Neural progenitor cell (in vitro differentiated cells): Measurements from ENCODE around the gene TREH. TPM values are rescaled to one million over a fixed set of nuclear protein-coding genes. Genes with fewer than 3 reads are reported as not detected.

Experiments
- DNase-seq: peaks from one replicate; pipeline ENCODE4 v3.0.0-alpha.2; 2016; ENCODE audit warnings: low spot score
- H2AFZ ChIP-seq: fragments of 200-600 bp; sonication (generic); replicated peaks from 2 replicates; pipeline ENCODE4 v1.6.1; 2016; ENCODE audit warnings: antibody characterized with exemption
- H3F3A ChIP-seq: fragments of 200-600 bp; sonication (generic); 2 replicates; pipeline ENCODE4 v1.6.1; 2016; ENCODE audit warnings: antibody characterized with exemption, low read depth
- H3K27ac ChIP-seq: fragments of 200-600 bp; sonication (generic); 2 replicates; pipeline ENCODE4 v1.5.1; 2016; ENCODE audit warnings: mild to moderate bottlenecking
- H3K27me3 ChIP-seq: fragments of 200-600 bp; sonication (generic); 2 replicates; pipeline ENCODE4 v1.6.1; 2016; ENCODE audit warnings: mild to moderate bottlenecking, moderate library complexity
- H3K36me3 ChIP-seq: fragments of 200-600 bp; sonication (generic); 2 replicates; pipeline ENCODE4 v1.5.1; 2016
- H3K4me1 ChIP-seq: fragments of 200-600 bp; sonication (generic); 2 replicates; pipeline ENCODE4 v1.6.1; 2016; ENCODE audit warnings: mixed run types
- H3K4me2 ChIP-seq: fragments of 200-600 bp; sonication (generic); 2 replicates; pipeline ENCODE4 v1.6.1; 2016
- H3K4me3 ChIP-seq: fragments of 200-600 bp; sonication (generic); 2 replicates; pipeline ENCODE4 v1.5.1; 2016
- H3K79me2 ChIP-seq: fragments of 200-600 bp; sonication (generic); 2 replicates; pipeline ENCODE4 v1.6.1; 2016; ENCODE audit warnings: low read depth
- H3K9ac ChIP-seq: fragments of 200-600 bp; sonication (generic); 2 replicates; pipeline ENCODE4 v1.6.1; 2016
- H3K9me3 ChIP-seq: fragments of 200-600 bp; sonication (generic); 2 replicates; pipeline ENCODE4 v1.5.1; 2016; ENCODE audit warnings: low read depth
- H4K20me1 ChIP-seq: fragments of 200-600 bp; sonication (generic); 2 replicates; pipeline ENCODE4 v1.6.1; 2016; ENCODE audit warnings: low read depth
- H3K27ac Mint-ChIP-seq: 3 replicates; pipeline ENCODE4 v1.8.0; 2021; ENCODE audit warnings: mixed read lengths
- H3K27me3 Mint-ChIP-seq: 2 replicates; pipeline ENCODE4 v1.8.0; 2022; ENCODE audit warnings: low read depth, mild to moderate bottlenecking, inconsistent platforms, moderate library complexity, mixed read lengths; ENCODE audit not compliant: insufficient read depth
- H3K36me3 Mint-ChIP-seq: 3 replicates; pipeline ENCODE4 v1.8.0; 2021; ENCODE audit warnings: mixed read lengths
- H3K4me1 Mint-ChIP-seq: 3 replicates; pipeline ENCODE4 v1.8.0; 2021; ENCODE audit warnings: mixed read lengths
- H3K4me3 Mint-ChIP-seq: 3 replicates; pipeline ENCODE4 v1.8.0; 2021; ENCODE audit warnings: mild to moderate bottlenecking, moderate library complexity, mixed read lengths
- H3K9me3 Mint-ChIP-seq: 3 replicates; pipeline ENCODE4 v1.8.0; 2020; ENCODE audit warnings: mixed read lengths
- EZH2 ChIP-seq: fragments of 200-600 bp; sonication (generic); IDR thresholded peaks from 2 replicates; pipeline ENCODE4 v1.6.1; 2017; ENCODE audit warnings: antibody characterized with exemption, mild to moderate bottlenecking, moderate library complexity
- EZH2phosphoT487 ChIP-seq: fragments of 200-600 bp; sonication (generic); IDR thresholded peaks from 2 replicates; pipeline ENCODE4 v1.6.1; 2017; ENCODE audit warnings: antibody characterized with exemption
- total RNA-seq: library from RNA; depleted of rRNA; stranded (reverse); fragments of >200 nt; gene quantifications from 2 replicates; pipeline ENCODE4 v1.2.3, GENCODE V29; 2015; ENCODE audit warnings: low replicate concordance
- TF ChIP-seq, protein P1 (sequence below): fragments of 200-600 bp; sonication (generic); IDR thresholded peaks from 2 replicates; pipeline ENCODE4 v1.5.1; 2017; ENCODE audit warnings: antibody characterized with exemption, mild to moderate bottlenecking

Gene TREH
- total RNA-seq, 1 donor from 2014 or later: not detected

DNA sequence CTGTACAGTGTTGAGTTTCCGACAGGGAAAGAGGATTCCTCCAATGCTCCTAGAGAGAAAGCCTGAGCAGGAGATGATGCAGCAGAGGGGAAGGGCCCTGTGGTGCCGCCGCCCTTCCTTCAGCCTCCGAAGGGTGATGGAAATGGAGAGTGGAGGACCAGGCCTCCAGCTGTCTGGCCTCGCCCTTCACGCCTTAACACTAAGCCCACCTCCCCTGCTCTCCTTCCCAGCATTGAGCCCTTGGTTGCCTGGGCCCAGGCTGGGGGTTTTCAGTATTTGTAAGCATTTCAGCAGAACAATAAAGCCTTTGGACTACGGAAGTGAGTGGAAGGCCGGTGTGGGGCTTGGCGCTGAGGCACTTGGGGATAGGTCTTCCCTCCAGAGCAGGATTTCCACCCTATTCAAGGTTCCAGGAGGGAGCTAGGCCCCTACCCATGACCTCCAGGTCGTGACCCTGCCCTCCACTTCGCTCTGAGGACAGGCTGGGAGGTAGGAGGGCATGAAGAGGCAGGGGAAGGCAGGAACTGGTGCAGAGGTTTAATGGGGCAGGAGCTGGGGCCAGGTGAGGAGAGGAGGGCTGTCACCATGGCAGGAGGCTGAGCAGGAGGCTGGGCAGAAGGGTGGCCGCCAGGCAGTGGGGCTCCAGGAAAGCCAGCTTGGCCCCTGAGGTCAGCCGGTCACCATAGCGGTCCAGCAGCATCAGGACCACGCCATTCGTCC, 21.6 kb downstream of the TREH start:
- no peak overlapping the region for H2AFZ ChIP-seq
- no peak overlapping the region for H3K9ac ChIP-seq
- no peaks in the 10 kb centered on the region for H3K79me2 ChIP-seq
- H4K20me1 ChIP-seq: no peaks in the 10 kb centered on the region
- Mint-ChIP-seq H3K27me3 (peaks cover 12% of the 10 kb centered on the region), H3K4me3 (no peak overlapping the region), H3K9me3 (no peaks in the 10 kb centered on the region), H3K36me3 (peaks cover 10% of the 10 kb centered on the region), H3K27ac (peak overlapping the region; percentile 86), H3K4me1 (peaks cover 30% of the 10 kb centered on the region)
- no peak overlapping the region for H3K27ac ChIP-seq
- no peak overlapping the region for H3K4me3 ChIP-seq
- peaks cover 11% of the 10 kb centered on the region for H3F3A ChIP-seq
- TF ChIP-seq, protein P1, sequence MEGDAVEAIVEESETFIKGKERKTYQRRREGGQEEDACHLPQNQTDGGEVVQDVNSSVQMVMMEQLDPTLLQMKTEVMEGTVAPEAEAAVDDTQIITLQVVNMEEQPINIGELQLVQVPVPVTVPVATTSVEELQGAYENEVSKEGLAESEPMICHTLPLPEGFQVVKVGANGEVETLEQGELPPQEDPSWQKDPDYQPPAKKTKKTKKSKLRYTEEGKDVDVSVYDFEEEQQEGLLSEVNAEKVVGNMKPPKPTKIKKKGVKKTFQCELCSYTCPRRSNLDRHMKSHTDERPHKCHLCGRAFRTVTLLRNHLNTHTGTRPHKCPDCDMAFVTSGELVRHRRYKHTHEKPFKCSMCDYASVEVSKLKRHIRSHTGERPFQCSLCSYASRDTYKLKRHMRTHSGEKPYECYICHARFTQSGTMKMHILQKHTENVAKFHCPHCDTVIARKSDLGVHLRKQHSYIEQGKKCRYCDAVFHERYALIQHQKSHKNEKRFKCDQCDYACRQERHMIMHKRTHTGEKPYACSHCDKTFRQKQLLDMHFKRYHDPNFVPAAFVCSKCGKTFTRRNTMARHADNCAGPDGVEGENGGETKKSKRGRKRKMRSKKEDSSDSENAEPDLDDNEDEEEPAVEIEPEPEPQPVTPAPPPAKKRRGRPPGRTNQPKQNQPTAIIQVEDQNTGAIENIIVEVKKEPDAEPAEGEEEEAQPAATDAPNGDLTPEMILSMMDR: no peak
- no peak for TF ChIP-seq EZH2
- no peak for TF ChIP-seq EZH2phosphoT487
- H3K27me3 ChIP-seq: no peaks in the 10 kb centered on the region
- no peak overlapping the region for H3K4me2 ChIP-seq
- H3K4me1 ChIP-seq: peaks cover 10% of the 10 kb centered on the region
- H3K9me3 ChIP-seq: no peaks in the 10 kb centered on the region
- no peaks in the 10 kb centered on the region for H3K36me3 ChIP-seq
- no peak for DNase-seq

DNA sequence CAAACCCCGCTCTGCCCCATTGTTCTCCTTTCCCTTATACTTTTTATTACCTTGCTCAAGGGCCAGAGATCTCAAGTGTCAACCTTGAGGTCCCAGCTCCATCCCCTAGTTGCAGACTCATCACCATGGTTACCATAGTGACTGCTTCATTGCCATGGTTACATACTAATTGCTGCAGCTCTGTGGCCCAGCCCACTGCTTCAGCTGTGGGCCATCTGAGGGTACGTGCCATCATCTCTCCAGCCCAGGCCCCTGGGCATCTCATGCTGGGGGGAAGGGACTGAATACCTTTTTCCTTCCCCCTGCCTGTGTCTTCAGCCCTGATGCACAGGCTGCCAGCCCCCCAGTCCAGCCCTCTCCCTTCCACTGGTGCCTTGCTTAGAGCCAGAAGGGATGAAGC, 22.2 kb downstream of the TREH start:
- DNase-seq: no peak
- no peak overlapping the region for H2AFZ ChIP-seq
- H3K36me3 ChIP-seq: no peaks in the 10 kb centered on the region
- Mint-ChIP-seq H3K4me3 (peak overlapping the region; percentile 17), H3K36me3 (peaks cover 15% of the 10 kb centered on the region), H3K27me3 (peaks cover 12% of the 10 kb centered on the region), H3K27ac (no peak overlapping the region), H3K9me3 (no peaks in the 10 kb centered on the region), H3K4me1 (peaks cover 30% of the 10 kb centered on the region)
- H3K9me3 ChIP-seq: no peaks in the 10 kb centered on the region
- H3K9ac ChIP-seq: no peak overlapping the region
- H3K27ac ChIP-seq: no peak overlapping the region
- peaks cover 10% of the 10 kb centered on the region for H3K4me1 ChIP-seq
- peaks cover 11% of the 10 kb centered on the region for H3F3A ChIP-seq
- H3K4me3 ChIP-seq: no peak overlapping the region
- no peak for TF ChIP-seq EZH2
- TF ChIP-seq EZH2phosphoT487: no peak
- TF ChIP-seq, protein P1: no peak
- no peaks in the 10 kb centered on the region for H3K27me3 ChIP-seq
- H3K4me2 ChIP-seq: no peak overlapping the region
- H4K20me1 ChIP-seq: no peaks in the 10 kb centered on the region
- H3K79me2 ChIP-seq: no peaks in the 10 kb centered on the region

DNA sequence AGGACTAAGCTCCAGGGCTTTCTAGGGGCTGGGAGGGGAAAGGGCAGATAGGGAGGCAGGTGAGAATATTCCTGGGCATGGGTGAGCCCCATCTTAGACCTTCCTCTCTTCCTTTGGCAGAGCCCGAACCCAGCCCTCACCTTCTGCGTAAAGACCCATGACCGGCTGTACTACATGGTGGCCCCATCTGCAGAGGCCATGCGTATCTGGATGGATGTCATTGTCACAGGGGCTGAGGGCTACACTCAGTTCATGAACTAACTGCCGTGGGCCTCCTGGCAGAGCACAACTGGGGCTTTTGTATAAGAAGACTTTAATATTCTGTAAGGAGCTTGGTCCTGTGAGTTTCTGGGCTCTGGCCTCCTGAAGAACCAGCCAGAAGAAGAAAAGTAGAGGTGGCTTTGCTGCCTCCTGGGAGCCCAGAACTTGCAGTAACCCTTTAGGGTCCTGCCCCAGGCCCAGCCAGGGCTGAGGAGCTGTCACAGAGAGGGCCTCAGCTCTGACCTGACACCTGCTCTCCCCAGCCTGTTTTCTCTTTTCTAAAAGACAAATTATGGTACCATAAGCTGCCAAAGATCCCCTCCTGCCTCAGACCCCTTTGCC, 22.8 kb downstream of the TREH start:
- Histone ChIP-seq H3F3A (peaks cover 11% of the 10 kb centered on the region), H4K20me1 (no peaks in the 10 kb centered on the region), H3K9me3 (no peaks in the 10 kb centered on the region), H3K27me3 (no peaks in the 10 kb centered on the region), H3K36me3 (no peaks in the 10 kb centered on the region), H3K9ac (no peak overlapping the region), H3K4me2 (no peak overlapping the region), H2AFZ (no peak overlapping the region), H3K79me2 (no peaks in the 10 kb centered on the region), H3K27ac (no peak overlapping the region), H3K4me3 (no peak overlapping the region), H3K4me1 (peaks cover 10% of the 10 kb centered on the region)
- H3K27me3 Mint-ChIP-seq: peaks cover 12% of the 10 kb centered on the region
- H3K36me3 Mint-ChIP-seq: peaks cover 17% of the 10 kb centered on the region
- no peak overlapping the region for H3K4me3 Mint-ChIP-seq
- H3K27ac Mint-ChIP-seq: no peak overlapping the region
- peaks cover 30% of the 10 kb centered on the region for H3K4me1 Mint-ChIP-seq
- no peak for DNase-seq
- TF ChIP-seq EZH2phosphoT487 (no peak), EZH2 (no peak)
- TF ChIP-seq, protein P1: no peak
- no peaks in the 10 kb centered on the region for H3K9me3 Mint-ChIP-seq
